A375 (cell line): ENCODE measurements around the gene ERCC6L. TPM values are rescaled to one million over a fixed set of nuclear protein-coding genes. Genes with fewer than 3 reads are reported as not detected.

ENCODE experiments used
- small RNA-seq: library from RNA; depleted of rRNA; stranded (forward); fragments of <200 nt; gene quantifications from one replicate; pipeline ENCODE3, GENCODE V24; 2014
- total RNA-seq: library from RNA; depleted of rRNA; stranded (reverse); fragments of >200 nt; shearing (Covaris generic); gene quantifications from 2 replicates; pipeline ENCODE4 v1.2.3, GENCODE V29; 2014; rRNA removed

The ERCC6L gene
- 5.2 and 7.0 TPM in 2 replicates for total RNA-seq

GRCh38 chrX:72238721-72239475, at the start of gene ERCC6L:
TSS of gene ERCC6L (minus strand) at chrX:72239027. CDS start at chrX:72238911, 116 bp downstream.

GRCh38 chrX:72181178-72182125, 57.4 kb downstream of the ERCC6L start, which contains the start of gene PIN4:
TSS of gene PIN4 (plus strand) at chrX:72181757. CDS start at chrX:72181786, 29 bp downstream.

Small RNA genes within 50 kb of the gene (small RNA-seq; reads per million reads assigned to genes)
- gene RF00019: not detected

Other genes with a start within 250 kb of the ERCC6L start
- 0.23 and 0.27 TPM in 2 replicates for gene RTL5, start 107.1 kb downstream of the ERCC6L start, total RNA-seq
- gene PIN4, start 57.3 kb downstream of the ERCC6L start, total RNA-seq: 90.7 and 96.8 TPM in 2 replicates
- gene RPS4X, start 38.2 kb upstream of the ERCC6L start, total RNA-seq: 1,331 and 1,421 TPM in 2 replicates
- gene CITED1, start 66.9 kb upstream of the ERCC6L start, total RNA-seq: 3.8 and 4.7 TPM in 2 replicates